ENCODE data around the gene C1QB. TPM values are rescaled to one million over a fixed set of nuclear protein-coding genes. Genes with fewer than 3 reads are reported as not detected.

C1QB gene
- polyA plus RNA-seq, 3 donors: 3.9 to 15.4 (median 6.4) TPM

- H3K4me3 Mint-ChIP-seq: no peak overlapping the region
- Histone ChIP-seq H3K27ac (ENCODE audit: low read depth in 1 of 2, low read length in 2 of 2) (no peak overlapping the region), H3K36me3 (replicated peaks in 1 of 2; ENCODE audit: control insufficient read depth in 1 of 2, insufficient read depth in 2 of 2, low read length in 2 of 2) (no peaks in the 10 kb centered on the region), H3K27me3 (ENCODE audit: control insufficient read depth in 2 of 2, insufficient read depth in 2 of 2, low read length in 2 of 2) (no peaks in the 10 kb centered on the region), H3K79me2 (ENCODE audit: insufficient read depth, low read length) (no peaks in the 10 kb centered on the region), H4K20me1 (ENCODE audit: insufficient read depth, low read length) (no peaks in the 10 kb centered on the region), H2AFZ (ENCODE audit: insufficient read depth, low read depth, low read length, poor library complexity, severe bottlenecking) (no peak overlapping the region), H3K9me3 (replicated peaks in 1 of 2; ENCODE audit: control insufficient read depth in 1 of 2, insufficient read depth in 1 of 2, low read length in 2 of 2) (no peaks in the 10 kb centered on the region), H3K4me3 (replicated peaks in 1 of 3; ENCODE audit: low read depth in 2 of 3, low read length in 3 of 3) (no peak overlapping the region), H3K9ac (ENCODE audit: insufficient read depth, low read length, poor library complexity, severe bottlenecking) (no peak overlapping the region), H3K4me1 (ENCODE audit: control insufficient read depth in 1 of 2, insufficient read depth in 2 of 2, low read length in 2 of 2) (no peaks in the 10 kb centered on the region), H3K4me2 (replicated peaks; ENCODE audit: extremely low read depth, low read length, poor library complexity, severe bottlenecking) (no peak overlapping the region)
- 97% methylated on average over 8 of the region's 8 CpGs for WGBS (ENCODE audit: insufficient coverage)
- peaks cover 5 to 12% (median 8%) of the 10 kb centered on the region in 3 donors for H3K27me3 Mint-ChIP-seq (ENCODE audit: low read depth in 3 of 3)
- H3K36me3 Mint-ChIP-seq: no peaks in the 10 kb centered on the region
- no peaks in the 10 kb centered on the region for H3K4me1 Mint-ChIP-seq
- TF ChIP-seq CTCF (IDR thresholded peaks at IDR 0.05): no peak
- peaks cover 0 to 2% (median 0%) of the 10 kb centered on the region in 7 donors for H3K9me3 Mint-ChIP-seq
- no peak overlapping the region for H3K27ac Mint-ChIP-seq
- intact Hi-C loops (cut with micrococcal nuclease): no loop called here
- DNase-seq: no peak
These were observed 10.0 kb downstream of the C1QB start for GRCh38 chr1:22662986-22663408.

GRCh38 chr1:22665752-22666151, 12.7 kb downstream of the C1QB start:
- H3K27me3 ChIP-seq (ENCODE audit: control insufficient read depth in 2 of 2, insufficient read depth in 2 of 2, low read length in 2 of 2): no peaks in the 10 kb centered on the region
- Mint-ChIP-seq H3K4me3 (no peak overlapping the region), H3K27me3 (ENCODE audit: low read depth in 3 of 3) (peaks cover 5 to 12% (median 7%) of the 10 kb centered on the region in 3 donors), H3K36me3 (no peaks in the 10 kb centered on the region), H3K9me3 (no peaks in the 10 kb centered on the region), H3K27ac (no peak overlapping the region), H3K4me1 (no peaks in the 10 kb centered on the region)
- intact Hi-C loops (cut with micrococcal nuclease): no loop called here
- no peak for TF ChIP-seq CTCF (IDR thresholded peaks at IDR 0.05)
- H3K27ac ChIP-seq (ENCODE audit: low read depth in 1 of 2, low read length in 2 of 2): no peak overlapping the region
- no peak overlapping the region for H3K4me3 ChIP-seq (replicated peaks in 1 of 3; ENCODE audit: low read depth in 2 of 3, low read length in 3 of 3)
- no peaks in the 10 kb centered on the region for H3K9me3 ChIP-seq (replicated peaks in 1 of 2; ENCODE audit: control insufficient read depth in 1 of 2, insufficient read depth in 1 of 2, low read length in 2 of 2)
- H3K36me3 ChIP-seq (replicated peaks in 1 of 2; ENCODE audit: control insufficient read depth in 1 of 2, insufficient read depth in 2 of 2, low read length in 2 of 2): no peaks in the 10 kb centered on the region
- no peak for DNase-seq
- H3K4me1 ChIP-seq (ENCODE audit: control insufficient read depth in 1 of 2, insufficient read depth in 2 of 2, low read length in 2 of 2): no peaks in the 10 kb centered on the region
- no peaks in the 10 kb centered on the region for H3K79me2 ChIP-seq (ENCODE audit: insufficient read depth, low read length)
- no peak overlapping the region for H3K9ac ChIP-seq (ENCODE audit: insufficient read depth, low read length, poor library complexity, severe bottlenecking)
- H2AFZ ChIP-seq (ENCODE audit: insufficient read depth, low read depth, low read length, poor library complexity, severe bottlenecking): no peak overlapping the region
- no peaks in the 10 kb centered on the region for H4K20me1 ChIP-seq (ENCODE audit: insufficient read depth, low read length)
- WGBS (ENCODE audit: insufficient coverage): 70% methylated on average over 3 of the region's 7 CpGs
- no peak overlapping the region for H3K4me2 ChIP-seq (replicated peaks; ENCODE audit: extremely low read depth, low read length, poor library complexity, severe bottlenecking)
